ENCODE data around the gene C4orf46. TPM values are rescaled to one million over a fixed set of nuclear protein-coding genes. Genes with fewer than 3 reads are reported as not detected.

Gene C4orf46
- total RNA-seq, 1 donor from 2014 or later: 101 TPM

DNA sequence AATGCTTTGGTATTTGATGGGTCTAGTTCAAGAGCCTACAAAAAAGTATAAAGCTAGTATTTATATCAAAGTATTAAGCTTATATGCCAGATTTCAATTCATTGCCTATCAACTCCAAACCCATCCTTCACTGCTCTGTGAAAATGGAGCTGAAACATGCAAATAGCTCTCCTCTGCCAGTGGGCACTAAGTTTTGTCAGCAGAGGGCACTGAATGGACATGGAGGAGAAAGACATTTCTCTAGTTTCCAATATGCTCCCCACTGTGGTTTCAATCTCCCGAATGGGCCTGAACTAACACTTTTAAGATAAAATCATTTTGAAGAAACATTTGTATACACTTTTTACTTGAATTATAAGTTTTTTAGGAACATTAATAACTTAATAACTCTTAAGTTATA, 39.1 kb upstream of the C4orf46 start:
- H3K27me3 ChIP-seq: no peaks in the 10 kb centered on the region
- Mint-ChIP-seq H3K9me3 (no peaks in the 10 kb centered on the region), H3K36me3 (peaks cover 51% of the 10 kb centered on the region), H3K4me1 (no peaks in the 10 kb centered on the region), H3K27me3 (ENCODE audit: insufficient read depth, low read depth) (no peaks in the 10 kb centered on the region), H3K4me3 (no peak overlapping the region), H3K27ac (no peak overlapping the region)
- H3K79me2 ChIP-seq (ENCODE audit: low read depth): no peaks in the 10 kb centered on the region
- no peak overlapping the region for H3K4me3 ChIP-seq
- H4K20me1 ChIP-seq (ENCODE audit: low read depth): no peaks in the 10 kb centered on the region
- TF ChIP-seq, protein P1, sequence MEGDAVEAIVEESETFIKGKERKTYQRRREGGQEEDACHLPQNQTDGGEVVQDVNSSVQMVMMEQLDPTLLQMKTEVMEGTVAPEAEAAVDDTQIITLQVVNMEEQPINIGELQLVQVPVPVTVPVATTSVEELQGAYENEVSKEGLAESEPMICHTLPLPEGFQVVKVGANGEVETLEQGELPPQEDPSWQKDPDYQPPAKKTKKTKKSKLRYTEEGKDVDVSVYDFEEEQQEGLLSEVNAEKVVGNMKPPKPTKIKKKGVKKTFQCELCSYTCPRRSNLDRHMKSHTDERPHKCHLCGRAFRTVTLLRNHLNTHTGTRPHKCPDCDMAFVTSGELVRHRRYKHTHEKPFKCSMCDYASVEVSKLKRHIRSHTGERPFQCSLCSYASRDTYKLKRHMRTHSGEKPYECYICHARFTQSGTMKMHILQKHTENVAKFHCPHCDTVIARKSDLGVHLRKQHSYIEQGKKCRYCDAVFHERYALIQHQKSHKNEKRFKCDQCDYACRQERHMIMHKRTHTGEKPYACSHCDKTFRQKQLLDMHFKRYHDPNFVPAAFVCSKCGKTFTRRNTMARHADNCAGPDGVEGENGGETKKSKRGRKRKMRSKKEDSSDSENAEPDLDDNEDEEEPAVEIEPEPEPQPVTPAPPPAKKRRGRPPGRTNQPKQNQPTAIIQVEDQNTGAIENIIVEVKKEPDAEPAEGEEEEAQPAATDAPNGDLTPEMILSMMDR (IDR thresholded peaks at IDR 0.05): peak; percentile 16
- TF ChIP-seq EZH2 (IDR thresholded peaks at IDR 0.05) (no peak), EZH2phosphoT487 (IDR thresholded peaks at IDR 0.05) (no peak)
- no peaks in the 10 kb centered on the region for H3K4me1 ChIP-seq
- H3F3A ChIP-seq (ENCODE audit: low read depth): no peaks in the 10 kb centered on the region
- H3K27ac ChIP-seq: no peak overlapping the region
- H3K9me3 ChIP-seq (ENCODE audit: low read depth): no peaks in the 10 kb centered on the region
- H2AFZ ChIP-seq (replicated peaks): no peak overlapping the region
- no peak for DNase-seq (ENCODE audit: low spot score)
- H3K36me3 ChIP-seq: peaks cover 26% of the 10 kb centered on the region
- H3K4me2 ChIP-seq: no peak overlapping the region
- H3K9ac ChIP-seq: no peak overlapping the region

DNA sequence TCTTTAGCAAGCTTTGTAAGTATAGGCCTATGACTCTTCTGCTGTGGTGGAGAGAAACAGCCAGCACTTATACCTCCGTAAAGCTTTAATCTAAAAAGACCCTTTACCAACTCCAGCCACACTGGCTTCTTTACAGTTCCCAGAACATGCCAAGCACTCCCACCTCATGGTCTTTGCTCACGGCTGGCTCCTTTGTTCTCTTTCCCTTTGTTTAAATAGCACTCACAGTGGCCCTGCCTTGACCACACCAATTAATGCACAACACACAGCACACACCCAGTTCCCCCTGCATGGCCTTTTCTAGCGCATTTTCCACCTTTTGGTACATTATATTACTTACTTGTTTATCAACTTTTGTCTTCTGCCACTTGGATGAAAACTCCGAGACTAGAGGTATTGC, 32.6 kb upstream of the C4orf46 start:
- DNase-seq (ENCODE audit: low spot score): peak; percentile 20
- H2AFZ ChIP-seq (replicated peaks): no peak overlapping the region
- H3K9ac ChIP-seq: no peak overlapping the region
- no peak overlapping the region for H3K4me3 ChIP-seq
- no peaks in the 10 kb centered on the region for H3K27me3 ChIP-seq
- no peaks in the 10 kb centered on the region for H3K27me3 Mint-ChIP-seq (ENCODE audit: insufficient read depth, low read depth)
- H3K27ac Mint-ChIP-seq: no peak overlapping the region
- H3K4me1 Mint-ChIP-seq: peaks cover 4% of the 10 kb centered on the region
- no peaks in the 10 kb centered on the region for H4K20me1 ChIP-seq (ENCODE audit: low read depth)
- H3K27ac ChIP-seq: no peak overlapping the region
- no peaks in the 10 kb centered on the region for H3K36me3 ChIP-seq
- peaks cover 6% of the 10 kb centered on the region for H3F3A ChIP-seq (ENCODE audit: low read depth)
- peaks cover 18% of the 10 kb centered on the region for H3K4me1 ChIP-seq
- H3K4me2 ChIP-seq: no peak overlapping the region
- H3K36me3 Mint-ChIP-seq: peaks cover 20% of the 10 kb centered on the region
- H3K9me3 ChIP-seq (ENCODE audit: low read depth): no peaks in the 10 kb centered on the region
- H3K4me3 Mint-ChIP-seq: no peak overlapping the region
- H3K79me2 ChIP-seq (ENCODE audit: low read depth): no peaks in the 10 kb centered on the region
- no peaks in the 10 kb centered on the region for H3K9me3 Mint-ChIP-seq
- TF ChIP-seq EZH2 (IDR thresholded peaks at IDR 0.05) (no peak), EZH2phosphoT487 (IDR thresholded peaks at IDR 0.05) (no peak)
- TF ChIP-seq, protein P1 (IDR thresholded peaks at IDR 0.05): no peak

DNA sequence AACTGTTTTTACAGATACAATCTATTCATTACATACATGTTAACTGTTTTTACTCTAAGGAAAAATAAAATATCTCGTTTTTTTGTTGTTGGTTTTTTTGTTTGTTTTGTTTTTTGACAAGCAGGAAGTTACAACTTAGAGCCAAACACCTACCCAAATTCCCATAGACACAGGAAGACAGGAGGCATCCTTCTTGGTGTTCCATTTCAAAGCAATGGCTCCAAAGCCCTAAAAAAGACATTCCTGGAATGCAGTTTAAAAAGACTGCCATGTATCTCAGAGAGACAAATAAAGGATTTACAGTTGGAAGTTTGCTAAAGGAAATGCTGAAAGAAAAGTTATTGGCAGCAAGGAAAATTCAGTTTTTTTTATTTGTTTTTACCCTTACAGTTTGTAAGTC, 17.1 kb upstream of the C4orf46 start:
- TF ChIP-seq, protein P1 (IDR thresholded peaks at IDR 0.05): no peak
- TF ChIP-seq EZH2phosphoT487 (IDR thresholded peaks at IDR 0.05) (no peak), EZH2 (IDR thresholded peaks at IDR 0.05) (no peak)
- Histone ChIP-seq H3K79me2 (ENCODE audit: low read depth) (no peaks in the 10 kb centered on the region), H3K27me3 (no peaks in the 10 kb centered on the region), H2AFZ (replicated peaks) (peak overlapping the region; percentile 4), H3K9ac (no peak overlapping the region), H3K27ac (no peak overlapping the region), H3K36me3 (no peaks in the 10 kb centered on the region), H3K4me1 (peaks cover 7% of the 10 kb centered on the region), H3K9me3 (ENCODE audit: low read depth) (no peaks in the 10 kb centered on the region), H3K4me3 (no peak overlapping the region), H3K4me2 (no peak overlapping the region), H4K20me1 (ENCODE audit: low read depth) (no peaks in the 10 kb centered on the region), H3F3A (ENCODE audit: low read depth) (no peaks in the 10 kb centered on the region)
- H3K9me3 Mint-ChIP-seq: no peaks in the 10 kb centered on the region
- H3K4me1 Mint-ChIP-seq: no peaks in the 10 kb centered on the region
- no peak for DNase-seq (ENCODE audit: low spot score)
- no peaks in the 10 kb centered on the region for H3K36me3 Mint-ChIP-seq
- no peaks in the 10 kb centered on the region for H3K27me3 Mint-ChIP-seq (ENCODE audit: insufficient read depth, low read depth)
- H3K27ac Mint-ChIP-seq: no peak overlapping the region
- H3K4me3 Mint-ChIP-seq: no peak overlapping the region
